ENCODE data around the gene OR8G5.

OR8G5 gene

DNA sequence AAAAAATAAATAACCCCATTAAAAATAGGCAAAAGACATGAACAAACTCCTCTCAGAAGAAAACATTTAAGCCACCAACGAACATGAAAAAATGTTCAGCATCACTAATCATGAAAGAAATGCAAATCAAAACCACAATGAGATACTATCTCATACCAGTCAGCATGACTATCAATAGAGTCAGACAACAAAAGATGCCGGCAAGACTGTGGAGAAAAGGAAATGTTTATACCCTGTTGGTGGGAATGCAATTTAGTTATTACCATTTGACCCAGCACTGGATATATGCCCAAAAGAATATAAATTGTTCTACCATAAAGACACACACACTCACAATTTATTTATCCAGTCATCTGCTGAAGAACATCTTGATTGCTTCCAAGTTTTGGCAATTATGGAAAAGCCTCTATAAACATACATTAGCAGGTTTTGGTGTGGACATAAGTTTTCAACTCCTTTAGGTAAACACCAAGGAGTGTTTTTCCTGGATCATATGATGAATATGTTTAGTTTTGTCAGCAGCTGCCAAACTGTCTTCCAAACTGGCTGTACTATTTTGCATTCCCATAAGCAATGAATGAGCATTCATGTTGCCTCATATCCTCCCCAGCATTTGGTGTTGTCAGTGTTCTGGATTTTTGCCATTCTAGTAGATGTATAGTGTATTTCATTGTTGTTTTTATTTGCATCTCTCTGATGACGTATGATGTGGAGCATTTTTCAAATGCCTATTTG, 29.6 kb downstream of the OR8G5 start:
- no peak for DNase-seq (ENCODE audit: low spot score)

GRCh38 chr11:124294687-124295086, 38.5 kb downstream of the OR8G5 start:
- DNase-seq (ENCODE audit: low spot score), result no peak

DNA sequence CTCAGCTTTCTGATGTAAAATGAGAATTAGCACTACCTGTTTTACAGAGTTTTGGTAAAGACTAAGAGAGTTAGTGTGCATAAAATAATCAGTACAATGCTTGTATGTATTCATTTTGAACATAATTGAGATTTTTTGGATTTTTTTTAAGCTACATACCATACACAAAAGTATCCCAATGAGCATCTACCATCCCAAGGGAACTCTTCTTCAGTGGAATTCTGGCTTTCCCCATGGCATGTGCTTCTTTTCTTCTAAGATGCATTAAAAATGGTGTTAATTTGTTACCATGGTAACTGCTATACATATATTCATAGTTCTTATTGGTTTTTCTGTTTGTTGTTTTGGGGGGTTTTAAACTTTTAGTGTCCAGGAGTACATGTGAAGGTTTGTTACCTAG, 39.8 kb downstream of the OR8G5 start:
- DNase-seq (ENCODE audit: low spot score), result no peak

GRCh38 chr11:124297921-124298320, 41.7 kb downstream of the OR8G5 start:
- DNase-seq (ENCODE audit: low spot score), result no peak

- DNase-seq (ENCODE audit: low spot score), result no peak
Observed at GRCh38 chr11:124301548-124301947, 45.4 kb downstream of the OR8G5 start.

GRCh38 chr11:124302347-124303125, 46.4 kb downstream of the OR8G5 start:
- DNase-seq (ENCODE audit: low spot score), result no peak

DNA sequence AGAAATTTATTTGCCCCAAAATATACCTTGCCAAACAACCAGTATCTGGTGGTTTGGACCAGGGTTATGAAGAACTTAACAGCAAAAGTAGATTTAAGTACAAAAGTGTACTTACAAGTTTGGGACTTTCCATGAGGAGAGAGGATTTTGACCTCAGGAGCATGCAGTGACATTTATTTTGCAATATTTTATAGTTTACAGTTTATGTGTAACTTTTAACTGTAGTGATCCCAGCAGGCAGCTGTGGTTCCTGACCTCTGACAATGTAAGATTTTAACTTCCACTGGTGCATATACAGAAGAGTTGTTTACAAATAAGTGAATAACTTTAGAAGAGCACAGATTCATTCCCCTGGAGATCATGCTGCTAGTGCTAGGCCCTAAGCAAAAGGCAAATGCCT, 50.9 kb downstream of the OR8G5 start:
- DNase-seq (ENCODE audit: low spot score), result no peak

- no peak for DNase-seq (ENCODE audit: low spot score)
Observed at GRCh38 chr11:124310721-124311120, 54.5 kb downstream of the OR8G5 start.

- no peak for DNase-seq (ENCODE audit: low spot score)
Observed at GRCh38 chr11:124311269-124311668, 55.1 kb downstream of the OR8G5 start.

DNA sequence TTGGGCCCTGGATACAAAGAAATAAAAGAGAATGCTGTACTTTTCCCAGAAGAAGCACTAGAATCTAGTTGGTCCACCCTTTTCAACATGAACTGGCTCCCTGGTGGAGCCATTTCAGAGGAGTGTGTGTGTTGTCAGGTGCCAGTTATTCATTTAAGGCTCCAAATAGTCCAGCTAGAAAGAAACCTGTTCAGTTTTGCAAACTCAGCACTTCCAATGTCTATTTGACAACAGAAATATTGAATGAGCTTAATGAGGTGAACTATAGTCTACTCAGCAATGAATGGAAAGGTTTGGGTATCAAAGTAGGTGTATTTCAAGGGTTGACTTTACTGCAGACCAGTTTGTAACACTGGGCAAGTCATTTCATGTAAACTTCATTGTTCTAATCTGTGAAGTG, 55.5 kb downstream of the OR8G5 start:
- DNase-seq (ENCODE audit: low spot score), result no peak

- DNase-seq (ENCODE audit: low spot score), result no peak
Observed at GRCh38 chr11:124313131-124313530, 57.0 kb downstream of the OR8G5 start.

GRCh38 chr11:124313849-124314248, 57.7 kb downstream of the OR8G5 start, which contains the start of gene OR8D1:
Gene OR8D1 (minus strand): TSS chr11:124313949. CDS start chr11:124310766, 3,183 bp downstream.
- DNase-seq (ENCODE audit: low spot score), result no peak

DNA sequence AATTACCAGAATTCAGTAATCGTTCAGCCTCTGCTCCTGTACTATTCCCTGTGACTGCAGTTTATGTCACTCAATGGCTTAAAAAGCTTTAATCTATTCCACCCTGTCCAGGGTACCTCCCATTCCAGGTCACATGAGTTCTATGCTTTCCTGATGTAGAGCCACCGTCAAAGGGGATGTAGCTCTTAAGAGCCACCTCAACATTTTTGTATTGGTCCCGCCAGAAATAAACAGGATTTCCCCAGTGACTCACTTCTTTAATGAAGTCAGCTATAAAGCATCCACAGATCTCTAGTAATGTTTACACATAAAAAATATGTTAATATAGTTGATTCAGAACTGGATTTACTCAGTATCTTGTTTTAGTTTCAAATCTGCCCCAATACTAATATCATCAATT, 58.9 kb downstream of the OR8G5 start:
- no peak for DNase-seq (ENCODE audit: low spot score)

Data from cerebellar cortex (tissue), 1 donor.